Neural cell (in vitro differentiated cells): Measurements from ENCODE around the gene ODC1. TPM values are rescaled to one million over a fixed set of nuclear protein-coding genes. Genes with fewer than 3 reads are reported as not detected.

Experiments
- H2AFZ ChIP-seq: fragments of 200-600, 300-800 bp; sonication (generic), shearing (Covaris generic); 2 replicates; pipeline ENCODE4 v1.6.0; 2014; ENCODE audit warnings: low read depth, mild to moderate bottlenecking, antibody characterized with exemption, low read length, moderate library complexity
- H3F3A ChIP-seq: fragments of 200-600 bp; shearing (Covaris generic); 2 replicates; pipeline ENCODE4 v1.6.1; 2016; ENCODE audit warnings: mild to moderate bottlenecking, moderate library complexity, mixed read lengths, antibody characterized with exemption, low read length; ENCODE audit not compliant: insufficient read depth, poor library complexity, severe bottlenecking
- H3K27ac ChIP-seq: fragments of 200-600, 300-800 bp; sonication (generic), shearing (Covaris generic); 2 replicates; pipeline ENCODE4 v1.5.1; 2014; ENCODE audit warnings: mild to moderate bottlenecking, low read length, moderate library complexity
- H3K27me3 ChIP-seq: fragments of 300-800, 200-600 bp; sonication (generic), shearing (Covaris generic); 2 replicates; pipeline ENCODE4 v1.6.0; 2014; ENCODE audit warnings: mild to moderate bottlenecking, low read depth, low read length, moderate library complexity; ENCODE audit not compliant: insufficient read depth
- H3K36me3 ChIP-seq: fragments of 300-800, 200-600 bp; sonication (generic), shearing (Covaris generic); 2 replicates; pipeline ENCODE4 v1.5.1; 2014; ENCODE audit warnings: mild to moderate bottlenecking, antibody characterized with exemption, low read length, moderate library complexity; ENCODE audit not compliant: insufficient read depth
- H3K4me2 ChIP-seq: fragments of 300-800, 200-600 bp; sonication (generic), shearing (Covaris generic); 2 replicates; pipeline ENCODE4 v1.6.0; 2014; ENCODE audit warnings: mild to moderate bottlenecking, low read length
- H3K4me3 ChIP-seq: fragments of 300-800, 200-600 bp; sonication (generic), shearing (Covaris generic); 2 replicates; pipeline ENCODE4 v1.5.1; 2014; ENCODE audit warnings: mild to moderate bottlenecking, low read length, moderate library complexity
- H3K79me2 ChIP-seq: fragments of 200-600 bp; shearing (Covaris generic); replicated peaks from 2 replicates; pipeline ENCODE4 v1.6.0; 2014; ENCODE audit warnings: mild to moderate bottlenecking, low read length, moderate library complexity; ENCODE audit not compliant: insufficient read depth
- H3K9ac ChIP-seq: fragments of 300-800, 200-600 bp; sonication (generic), shearing (Covaris generic); 2 replicates; pipeline ENCODE4 v1.6.1; 2016; ENCODE audit warnings: mild to moderate bottlenecking, low read length, mixed read lengths
- H3K9me2 ChIP-seq: fragments of 200-600 bp; shearing (Covaris generic); 2 replicates; pipeline ENCODE4 v1.6.1; 2016; ENCODE audit warnings: mild to moderate bottlenecking, low read length, mixed read lengths; ENCODE audit not compliant: insufficient read depth
- H3K9me3 ChIP-seq: fragments of 200-600, 300-800 bp; sonication (generic), shearing (Covaris generic); 2 replicates; pipeline ENCODE4 v1.6.1; 2016; ENCODE audit warnings: mild to moderate bottlenecking, mixed run types, low read length, moderate library complexity, mixed read lengths
- H4K20me1 ChIP-seq: fragments of 200-600 bp; shearing (Covaris generic); 2 replicates; pipeline ENCODE4 v1.6.1; 2016; ENCODE audit warnings: mild to moderate bottlenecking, mixed run types; ENCODE audit not compliant: insufficient read depth
- CTCF ChIP-seq: fragments of 450-650 bp; IDR thresholded peaks from 2 replicates; pipeline ENCODE4 v1.5.1; 2014; ENCODE audit warnings: antibody characterized with exemption, mild to moderate bottlenecking, moderate library complexity; ENCODE audit not compliant: poor library complexity, severe bottlenecking
- EP300 ChIP-seq: fragments of 450-650 bp; conservative IDR thresholded peaks from 2 replicates; pipeline ENCODE4 v1.6.1; 2014; ENCODE audit warnings: antibody characterized with exemption, mild to moderate bottlenecking, moderate library complexity; ENCODE audit not compliant: poor library complexity, severe bottlenecking
- EZH2 ChIP-seq: fragments of 200-600, 300-800 bp; shearing (Covaris generic), sonication (generic); IDR thresholded peaks from 2 replicates; pipeline ENCODE4 v1.6.1; 2014; ENCODE audit warnings: antibody characterized with exemption, low read length, borderline replicate concordance, mild to moderate bottlenecking; ENCODE audit not compliant: insufficient read depth, poor library complexity, severe bottlenecking
- MXI1 ChIP-seq: fragments of 450-650 bp; conservative IDR thresholded peaks from 2 replicates; pipeline ENCODE4 v1.6.1; 2014; ENCODE audit warnings: antibody characterized with exemption, mild to moderate bottlenecking; ENCODE audit not compliant: poor library complexity, severe bottlenecking
- POLR2AphosphoS5 ChIP-seq: IDR thresholded peaks from 2 replicates; pipeline ENCODE4 v1.6.1; 2012
- RAD21 ChIP-seq: fragments of 450-650 bp; conservative IDR thresholded peaks from 2 replicates; pipeline ENCODE4 v1.6.1; 2014; ENCODE audit warnings: antibody characterized with exemption, mild to moderate bottlenecking, moderate library complexity
- REST ChIP-seq: IDR thresholded peaks from 2 replicates; pipeline ENCODE4 v1.6.1; 2012; ENCODE audit warnings: borderline replicate concordance
- SMC3 ChIP-seq: fragments of 450-650 bp; conservative IDR thresholded peaks from 2 replicates; pipeline ENCODE4 v1.6.1; 2014; ENCODE audit warnings: antibody characterized with exemption, mild to moderate bottlenecking, moderate library complexity; ENCODE audit not compliant: poor library complexity
- TAF1 ChIP-seq: IDR thresholded peaks from 2 replicates; pipeline ENCODE4 v1.6.1; 2012; ENCODE audit warnings: low read depth
- polyA plus RNA-seq: library from polyadenylated mRNA; depleted of rRNA; stranded (reverse); fragments of >200 nt; gene quantifications from 2 replicates; pipeline ENCODE4 v1.2.3, GENCODE V29; 2014

Gene ODC1
- polyA plus RNA-seq, 1 donor from 2014 or later, result 1,107 TPM

GRCh38 chr2:10462178-10463083 lies 14.3 kb upstream of the ODC1 start:
- Histone ChIP-seq H3K27me3 (no peaks in the 10 kb centered on the region), H3K79me2 (no peaks in the 10 kb centered on the region), H3K9me3 (no peaks in the 10 kb centered on the region), H3F3A (no peaks in the 10 kb centered on the region), H2AFZ (no peak overlapping the region), H3K9ac (no peak overlapping the region), H3K36me3 (no peaks in the 10 kb centered on the region), H3K4me3 (no peak overlapping the region), H3K9me2 (no peaks in the 10 kb centered on the region), H4K20me1 (no peaks in the 10 kb centered on the region), H3K4me2 (no peak overlapping the region), H3K27ac (no peak overlapping the region)
- TF ChIP-seq TAF1 (no peak), CTCF (no peak), EP300 (no peak), POLR2AphosphoS5 (no peak), SMC3 (no peak), MXI1 (no peak), REST (no peak), EZH2 (no peak), RAD21 (no peak)

- TF ChIP-seq EZH2 (no peak), POLR2AphosphoS5 (no peak), MXI1 (no peak), TAF1 (no peak), REST (no peak), SMC3 (no peak), RAD21 (no peak), CTCF (no peak), EP300 (no peak)
Observed at GRCh38 chr2:10460366-10460796, 12.3 kb upstream of the ODC1 start.

More at GRCh38 chr2:10460366-10460796, 12.3 kb upstream of the ODC1 start:
- H3K27me3 ChIP-seq, result no peaks in the 10 kb centered on the region
- H3K9ac ChIP-seq, result no peak overlapping the region
- no peaks in the 10 kb centered on the region for H3K9me3 ChIP-seq
- H3F3A ChIP-seq, result no peaks in the 10 kb centered on the region
- no peaks in the 10 kb centered on the region for H3K79me2 ChIP-seq
- no peak overlapping the region for H3K4me3 ChIP-seq
- no peaks in the 10 kb centered on the region for H3K36me3 ChIP-seq
- H2AFZ ChIP-seq, result no peak overlapping the region
- no peak overlapping the region for H3K27ac ChIP-seq
- H3K4me2 ChIP-seq, result no peak overlapping the region
- H3K9me2 ChIP-seq, result no peaks in the 10 kb centered on the region
- no peaks in the 10 kb centered on the region for H4K20me1 ChIP-seq
